Psoas muscle (tissue), 8 donors: ENCODE results near the gene SSTR4. TPM values are rescaled to one million over a fixed set of nuclear protein-coding genes. Genes with fewer than 3 reads are reported as not detected.

Experiments used
- ATAC-seq, 4 donors: fragments of 200-7000 bp; cut with Tn5 transposase; one replicate each; pipeline ENCODE4 v1.9.1; 2020; ENCODE audit warnings: moderate library complexity in 3 of 4, mild to moderate bottlenecking in 2 of 4
- DNase-seq, 2 donors: peaks; one replicate each; pipeline ENCODE4 v3.0.0-alpha.2; 2020
- H3K27ac ChIP-seq: fragments of 200-600 bp; one replicate; pipeline ENCODE4 v1.8.0; 2022
- H3K27me3 ChIP-seq, 3 donors: fragments of 200-600 bp in 1 of 3; one replicate each; pipeline versions ENCODE4 v1.6.1 to v1.8.0; 2013 to 2022; ENCODE audit warnings: low read length in 2 of 3, mild to moderate bottlenecking in 2 of 3, moderate library complexity in 1 of 3; ENCODE audit not compliant: insufficient read depth in 3 of 3
- H3K36me3 ChIP-seq, 2 donors: fragments of 200-600 bp in 1 of 2; one replicate each; pipeline versions ENCODE4 v1.6.1 to v1.8.0; 2013 to 2022; ENCODE audit warnings: low read depth in 1 of 2, mild to moderate bottlenecking in 1 of 2, moderate library complexity in 1 of 2; ENCODE audit not compliant: insufficient read depth in 1 of 2
- H3K4me1 ChIP-seq: fragments of 200-600 bp; one replicate; pipeline ENCODE4 v1.8.0; 2022
- H3K4me3 ChIP-seq: fragments of 200-600 bp; one replicate; pipeline ENCODE4 v1.8.0; 2022; ENCODE audit warnings: mild to moderate bottlenecking
- H3K9me3 ChIP-seq: fragments of 200-600 bp; one replicate; pipeline ENCODE4 v1.8.0; 2022
- WGBS, 3 donors: extraction: QIAGEN DNeasy Blood & Tissue Kit; methylation state at CpG; one replicate each; pipeline versions ENCODE4 v1.1.6 to v1.1.7; 2013; 5-methylcytosine and 5-hydroxymethylcytosine counted together
- intact Hi-C, 2 donors: fragments of 100-400 bp; cut with DNase I; formaldehyde crosslinking; loops; one replicate each; pipeline versions ENCODE4 v1.11.0 to v1.14.2; 2022
- polyA plus RNA-seq, 3 donors: library from polyadenylated mRNA; stranded (reverse); fragments of 200-250 nt; gene quantifications; one replicate each; pipeline ENCODE4 v1.2.3, GENCODE V29; 2013
- total RNA-seq, 4 donors: library from RNA; stranded (reverse); fragmentation: NEBNext Ultra II Directional in 2 of 4; extraction: Animal tissue kit (Norgen Biotek cat#: 25700) in 2 of 4; gene quantifications; one replicate each; pipeline versions ENCODE4 v1.2.1 to v1.2.4, GENCODE V29; 2021 to 2023
- TF ChIP-seq, protein P1 (sequence below): fragments of 200-600 bp; IDR thresholded peaks from one replicate; pipeline ENCODE4 v1.8.0; 2022; ENCODE audit warnings: antibody characterized with exemption
- donor health status: healthy with polysubstance abuse.
- donor health status: DM: no; HTN: no; CAD: no; lungs with moderate emphysema.
- donor health status: Bipolar disorder and iron deficiency.
- donor health status: healthy.
- donor health status: DM: yes; HTN: yes; CAD: no.
- donor health status: DM: no; HTN: no; CAD: no.
- donor health status: DM: no; HTN: no; CAD: no.
- donor health status: DM: yes; HTN: yes; CAD: no.

Gene SSTR4
- total and polyA plus RNA-seq, 7 donors, result not detected

DNA sequence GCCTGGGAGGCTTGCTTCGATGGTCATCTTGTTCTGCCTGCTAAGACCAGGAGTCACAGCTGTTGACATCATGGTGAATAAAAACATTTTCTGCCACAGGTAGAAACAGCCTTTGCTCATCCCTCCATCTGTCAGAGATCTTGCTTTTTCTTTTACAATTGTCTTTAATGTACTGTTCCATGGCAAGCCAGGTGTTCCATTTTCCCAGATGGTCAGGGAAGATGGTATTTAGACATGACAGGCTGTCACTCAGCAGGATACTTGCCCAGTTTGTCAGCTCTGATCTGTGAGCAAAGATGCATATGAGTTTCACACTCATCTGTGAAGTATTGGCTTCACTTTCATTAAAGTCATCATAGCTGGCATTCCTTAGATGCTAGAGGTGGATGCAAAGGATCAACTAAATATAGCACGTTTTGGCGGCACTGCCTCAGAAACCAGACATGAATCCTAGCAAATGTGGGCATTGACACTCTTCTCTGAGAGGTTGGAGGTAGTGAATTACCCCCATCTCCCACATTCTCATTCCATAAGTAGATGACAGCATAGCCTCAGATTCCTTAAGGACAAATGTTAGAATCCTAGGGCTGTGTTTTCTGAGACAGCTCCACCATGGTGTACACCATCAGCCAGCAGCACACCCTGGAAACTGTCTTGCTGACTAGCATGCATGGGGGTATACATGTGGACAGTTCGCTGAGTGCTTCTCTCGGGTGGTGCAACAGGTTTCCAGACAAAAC, 4.2 kb downstream of the SSTR4 start:
- H3K4me1 ChIP-seq, result no peaks in the 10 kb centered on the region
- TF ChIP-seq, protein P1, sequence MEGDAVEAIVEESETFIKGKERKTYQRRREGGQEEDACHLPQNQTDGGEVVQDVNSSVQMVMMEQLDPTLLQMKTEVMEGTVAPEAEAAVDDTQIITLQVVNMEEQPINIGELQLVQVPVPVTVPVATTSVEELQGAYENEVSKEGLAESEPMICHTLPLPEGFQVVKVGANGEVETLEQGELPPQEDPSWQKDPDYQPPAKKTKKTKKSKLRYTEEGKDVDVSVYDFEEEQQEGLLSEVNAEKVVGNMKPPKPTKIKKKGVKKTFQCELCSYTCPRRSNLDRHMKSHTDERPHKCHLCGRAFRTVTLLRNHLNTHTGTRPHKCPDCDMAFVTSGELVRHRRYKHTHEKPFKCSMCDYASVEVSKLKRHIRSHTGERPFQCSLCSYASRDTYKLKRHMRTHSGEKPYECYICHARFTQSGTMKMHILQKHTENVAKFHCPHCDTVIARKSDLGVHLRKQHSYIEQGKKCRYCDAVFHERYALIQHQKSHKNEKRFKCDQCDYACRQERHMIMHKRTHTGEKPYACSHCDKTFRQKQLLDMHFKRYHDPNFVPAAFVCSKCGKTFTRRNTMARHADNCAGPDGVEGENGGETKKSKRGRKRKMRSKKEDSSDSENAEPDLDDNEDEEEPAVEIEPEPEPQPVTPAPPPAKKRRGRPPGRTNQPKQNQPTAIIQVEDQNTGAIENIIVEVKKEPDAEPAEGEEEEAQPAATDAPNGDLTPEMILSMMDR, result no peak
- DNase-seq (no peak), ATAC-seq (no peak)
- intact Hi-C loops, result loop anchor here in 1 of 2 donors (10.0 kb wide), 1 partner anchor 85 kb away; no protein-coding TSS in a partner anchor
- H3K9me3 ChIP-seq, result no peaks in the 10 kb centered on the region
- 76 to 79% (median 76%) methylated on average over 5 of the region's 5 CpGs for WGBS, 3 donors
- H3K27ac ChIP-seq, result no peak overlapping the region
- H3K4me3 ChIP-seq, result no peak overlapping the region
- no peaks in the 10 kb centered on the region for H3K36me3 ChIP-seq
- peaks cover 0 to 33% (median 4%) of the 10 kb centered on the region in 3 donors for H3K27me3 ChIP-seq

DNA sequence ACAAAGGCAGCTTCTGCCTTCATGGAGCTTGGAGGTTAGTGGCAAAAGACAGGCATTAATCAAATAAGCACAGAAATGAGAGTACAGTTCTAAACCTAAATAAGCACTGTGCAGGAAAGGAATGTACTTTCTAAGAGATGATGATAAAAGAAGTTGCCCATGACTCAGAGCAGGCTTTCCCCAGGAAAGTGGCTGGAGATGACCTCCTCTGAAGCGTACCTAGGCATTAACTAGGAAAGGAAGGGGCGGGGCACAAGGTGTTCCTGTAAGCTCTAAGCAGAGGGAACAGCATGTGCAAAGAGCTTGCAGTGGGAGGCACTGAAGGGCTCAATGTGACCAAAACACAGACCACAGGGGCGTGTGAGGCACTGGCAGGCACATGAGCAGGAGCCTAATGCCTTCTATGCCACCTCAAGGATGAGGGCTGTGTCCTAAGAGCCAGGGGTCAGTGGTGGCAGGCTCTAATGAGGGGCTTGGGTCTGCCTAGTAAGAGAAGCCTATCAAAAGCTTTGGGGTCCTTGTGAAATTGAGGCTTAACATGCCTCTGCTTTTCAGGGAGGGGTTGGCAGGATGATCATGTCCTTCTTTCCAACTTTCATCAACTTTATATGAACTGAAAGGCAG, 4.9 kb downstream of the SSTR4 start:
- intact Hi-C loops, result loop anchor here (10.0 kb wide), 5 partner anchors 85 to 345 kb away; no protein-coding TSS in a partner anchor
- no peaks in the 10 kb centered on the region for H3K9me3 ChIP-seq
- WGBS, 3 donors, result 76 to 83% (median 77%) methylated on average over 3 of the region's 3 CpGs
- H3K27me3 ChIP-seq, result peaks cover 0 to 27% (median 3%) of the 10 kb centered on the region in 3 donors
- no peak overlapping the region for H3K27ac ChIP-seq
- TF ChIP-seq, protein P1, result no peak
- no peaks in the 10 kb centered on the region for H3K4me1 ChIP-seq
- no peak overlapping the region for H3K4me3 ChIP-seq
- ATAC-seq (no peak), DNase-seq (no peak)
- no peaks in the 10 kb centered on the region for H3K36me3 ChIP-seq

DNA sequence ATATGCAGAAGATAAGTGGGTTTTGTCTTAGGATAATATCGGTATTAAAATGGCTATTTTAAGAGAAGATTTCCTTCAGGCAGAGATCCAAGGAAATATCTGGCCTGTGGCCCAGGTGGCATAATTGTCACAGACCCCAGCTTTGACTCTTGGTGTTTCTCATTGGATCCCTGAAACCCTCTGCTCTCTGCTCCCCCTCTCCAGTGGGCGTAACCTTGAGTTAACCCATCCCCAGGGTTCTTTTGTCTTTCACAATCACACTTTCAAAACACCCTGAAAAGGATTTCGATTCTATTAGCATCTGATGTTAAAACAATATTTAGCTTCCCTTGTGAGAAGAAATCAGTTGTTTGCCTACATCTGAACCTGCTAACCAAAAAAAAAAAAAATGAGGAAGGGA, 7.2 kb downstream of the SSTR4 start:
- intact Hi-C loops, result loop anchor here (10.0 kb wide), 4 partner anchors 163 to 347 kb away; no protein-coding TSS in a partner anchor
- 47 to 59% (median 48%) methylated on average over 3 of the region's 3 CpGs for WGBS, 3 donors
- Histone ChIP-seq H3K36me3 (no peaks in the 10 kb centered on the region), H3K4me3 (no peak overlapping the region), H3K4me1 (peaks cover 17% of the 10 kb centered on the region), H3K27me3 (peaks cover 0 to 11% (median 0%) of the 10 kb centered on the region in 3 donors), H3K9me3 (no peaks in the 10 kb centered on the region), H3K27ac (no peak overlapping the region)
- TF ChIP-seq, protein P1, result no peak
- no peak for ATAC-seq
- DNase-seq, result no peak

DNA sequence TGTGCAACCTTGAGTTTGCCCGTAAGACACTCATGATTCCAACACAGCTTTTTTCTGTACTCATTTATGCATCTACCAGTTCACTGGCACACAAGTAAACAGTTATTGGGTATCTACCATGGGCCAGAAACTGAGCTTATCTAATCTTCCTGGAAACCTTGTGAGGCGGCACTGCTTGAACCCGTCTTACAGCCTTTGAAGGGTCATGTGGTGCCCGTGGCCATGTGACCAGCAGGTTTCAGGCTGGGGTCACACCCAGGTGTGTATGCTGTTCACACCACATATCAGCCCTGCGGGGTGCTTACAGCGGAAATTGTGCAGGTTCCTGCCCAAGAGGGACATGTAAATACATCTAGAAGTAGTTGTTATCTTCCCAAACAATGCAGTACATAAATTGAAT, 8.3 kb downstream of the SSTR4 start:
- WGBS, 3 donors, result 82 to 92% (median 87%) methylated on average over 6 of the region's 6 CpGs
- H3K4me3 ChIP-seq, result no peak overlapping the region
- TF ChIP-seq, protein P1, result no peak
- H3K4me1 ChIP-seq, result peaks cover 18% of the 10 kb centered on the region
- no peak overlapping the region for H3K27ac ChIP-seq
- no peaks in the 10 kb centered on the region for H3K36me3 ChIP-seq
- peaks cover 0 to 4% (median 0%) of the 10 kb centered on the region in 3 donors for H3K27me3 ChIP-seq
- DNase-seq (no peak), ATAC-seq (peak in 1 of 4 donors; percentile 12)
- no peaks in the 10 kb centered on the region for H3K9me3 ChIP-seq
- intact Hi-C loops, result loop anchor here (10.0 kb wide), 4 partner anchors 161 to 349 kb away; no protein-coding TSS in a partner anchor
